Fibroblast of lung (primary cell): ENCODE results near the gene NUAK2.

Source experiments
- CTCF ChIP-seq, 2 donors: IDR thresholded peaks in 1 of 2; conservative IDR thresholded peaks in 1 of 2; 1 replicate in 1 of 2; 2 replicates in 1 of 2; pipeline ENCODE4 v1.5.1; 2011 to 2012; ENCODE audit warnings: low read length in 2 of 2, control low read depth in 1 of 2, inconsistent platforms in 1 of 2, low read depth in 1 of 2, mild to moderate bottlenecking in 1 of 2
- EZH2 ChIP-seq: IDR thresholded peaks from 2 replicates; pipeline ENCODE4 v1.5.1; 2012; ENCODE audit warnings: low read length, control low read depth, mild to moderate bottlenecking; ENCODE audit errors: missing control alignments

- no peak for TF ChIP-seq EZH2
- TF ChIP-seq CTCF (conservative IDR thresholded peaks at IDR 0.05 in 1 of 2, IDR thresholded peaks at IDR 0.05 in 1 of 2; ENCODE audit: low read depth in 1 of 2, low read length in 2 of 2), result no peak
Observed at GRCh38 chr1:205321959-205322283, 376 bp upstream of the NUAK2 start.
